RWPE1 (cell line): ENCODE measurements around the gene DYNLT5.

Experiments
- CTCF ChIA-PET: fragments of 350-600 bp; sonication (Branson Sonifier 250); formaldehyde crosslinking; extraction: SDS; loops from one replicate; lab custom pipeline; 2021; lab: Yijun Ruan, JAX
- POLR2A ChIA-PET: fragments of 400-600 bp; formaldehyde crosslinking; extraction: SDS; loops from one replicate; lab custom pipeline; 2020; ENCODE audit warnings: antibody characterized with exemption; ENCODE audit not compliant: low non-redundant PET; lab: Yijun Ruan, JAX
- DNase-seq: peaks from one replicate; pipeline ENCODE4 v3.0.0; 2012; ENCODE audit warnings: low spot score
- H3K27ac ChIP-seq: fragments of 450-650 bp; 2 replicates; pipeline ENCODE4 v1.5.1; 2017
- CTCF ChIP-seq: fragments of 450-650 bp; conservative IDR thresholded peaks from 2 replicates; pipeline ENCODE4 v1.5.1; 2017; ENCODE audit warnings: low read depth, mild to moderate bottlenecking

The DYNLT5 gene

GRCh38 chr1:66752000-66752592 lies at the start of gene DYNLT5:
Gene DYNLT5, plus strand, starts transcription at chr1:66752459. Its CDS starts 2,200 bp downstream, at chr1:66754659.
- ChIA-PET CTCF (interaction anchor here (0.6 kb wide), 1 partner anchor 316 kb away, joined by 3 read pairs; no protein-coding TSS in a partner anchor), POLR2A (no interaction called here)
- no peak for DNase-seq
- no peak for TF ChIP-seq CTCF
- H3K27ac ChIP-seq = no peak within 1 kb of the TSS

GRCh38 chr1:66704177-66704875 lies 47.9 kb upstream of the DYNLT5 start:
- POLR2A ChIA-PET = no interaction called here
- CTCF ChIA-PET = no interaction called here

GRCh38 chr1:66705110-66705509 lies 47.1 kb upstream of the DYNLT5 start:
- ChIA-PET POLR2A (no interaction called here), CTCF (no interaction called here)
- no peak for DNase-seq
- H3K27ac ChIP-seq = no peak overlapping the region
- no peak for TF ChIP-seq CTCF

More at GRCh38 chr1:66704177-66704875, 47.9 kb upstream of the DYNLT5 start:
- no peak overlapping the region for H3K27ac ChIP-seq
- DNase-seq = no peak
- no peak for TF ChIP-seq CTCF

- no peak for TF ChIP-seq CTCF
- H3K27ac ChIP-seq = no peak overlapping the region
- ChIA-PET CTCF (interaction anchor here (1.0 kb wide), 1 partner anchor 15 kb away, joined by 3 read pairs; no protein-coding TSS in a partner anchor), POLR2A (no interaction called here)
- DNase-seq = no peak
Observed at GRCh38 chr1:66711420-66711819, 40.8 kb upstream of the DYNLT5 start.

GRCh38 chr1:66712839-66713238 lies 39.4 kb upstream of the DYNLT5 start:
- TF ChIP-seq CTCF = no peak

GRCh38 chr1:66723985-66724384 lies 28.3 kb upstream of the DYNLT5 start:
- ChIA-PET CTCF (no interaction called here), POLR2A (no interaction called here)
- TF ChIP-seq CTCF = no peak
- H3K27ac ChIP-seq = no peak overlapping the region
- DNase-seq = no peak

More at GRCh38 chr1:66712839-66713238, 39.4 kb upstream of the DYNLT5 start:
- POLR2A ChIA-PET = no interaction called here
- DNase-seq = no peak
- CTCF ChIA-PET = no interaction called here
- H3K27ac ChIP-seq = no peak overlapping the region
